Measurements from ENCODE around the gene FHOD3. TPM values are rescaled to one million over a fixed set of nuclear protein-coding genes. Genes with fewer than 3 reads are reported as not detected.

Gene FHOD3
- total and polyA plus RNA-seq, 10 donors: 1.2 to 2.7 (median 1.9) TPM

- no peak for DNase-seq
- Histone ChIP-seq H3K27me3 (replicated peaks in 1 of 7) (peaks cover 0 to 8% (median 0%) of the 10 kb centered on the region in 7 donors), H3K36me3 (no peaks in the 10 kb centered on the region), H3K4me3 (no peak overlapping the region), H3K9me3 (no peaks in the 10 kb centered on the region), H3K27ac (no peak overlapping the region), H3K4me1 (no peaks in the 10 kb centered on the region)
- intact Hi-C loops (cut with DNase I; ENCODE audit: low total_unique reads): no loop called here
- WGBS, 5 donors: 89 to 100% (median 95%) methylated on average over 1 of the region's 1 CpG
- TF ChIP-seq POLR2A (IDR thresholded peaks at IDR 0.05) (no peak), POLR2AphosphoS5 (IDR thresholded peaks at IDR 0.05) (no peak)
- TF ChIP-seq, protein P1, sequence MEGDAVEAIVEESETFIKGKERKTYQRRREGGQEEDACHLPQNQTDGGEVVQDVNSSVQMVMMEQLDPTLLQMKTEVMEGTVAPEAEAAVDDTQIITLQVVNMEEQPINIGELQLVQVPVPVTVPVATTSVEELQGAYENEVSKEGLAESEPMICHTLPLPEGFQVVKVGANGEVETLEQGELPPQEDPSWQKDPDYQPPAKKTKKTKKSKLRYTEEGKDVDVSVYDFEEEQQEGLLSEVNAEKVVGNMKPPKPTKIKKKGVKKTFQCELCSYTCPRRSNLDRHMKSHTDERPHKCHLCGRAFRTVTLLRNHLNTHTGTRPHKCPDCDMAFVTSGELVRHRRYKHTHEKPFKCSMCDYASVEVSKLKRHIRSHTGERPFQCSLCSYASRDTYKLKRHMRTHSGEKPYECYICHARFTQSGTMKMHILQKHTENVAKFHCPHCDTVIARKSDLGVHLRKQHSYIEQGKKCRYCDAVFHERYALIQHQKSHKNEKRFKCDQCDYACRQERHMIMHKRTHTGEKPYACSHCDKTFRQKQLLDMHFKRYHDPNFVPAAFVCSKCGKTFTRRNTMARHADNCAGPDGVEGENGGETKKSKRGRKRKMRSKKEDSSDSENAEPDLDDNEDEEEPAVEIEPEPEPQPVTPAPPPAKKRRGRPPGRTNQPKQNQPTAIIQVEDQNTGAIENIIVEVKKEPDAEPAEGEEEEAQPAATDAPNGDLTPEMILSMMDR (IDR thresholded peaks at IDR 0.05 in 8 of 11, conservative IDR thresholded peaks at IDR 0.05 in 3 of 11): no peak
Observed at GRCh38 chr18:36275561-36275960, 22.0 kb upstream of the FHOD3 start.

- 67 to 83% (median 71%) methylated on average over 3 of the region's 3 CpGs for WGBS, 5 donors
- TF ChIP-seq, protein P1 (IDR thresholded peaks at IDR 0.05 in 8 of 11, conservative IDR thresholded peaks at IDR 0.05 in 3 of 11): no peak
- TF ChIP-seq POLR2A (IDR thresholded peaks at IDR 0.05): no peak
- TF ChIP-seq POLR2AphosphoS5 (IDR thresholded peaks at IDR 0.05): no peak
Observed at GRCh38 chr18:36279001-36279400, 18.5 kb upstream of the FHOD3 start.

GRCh38 chr18:36281936-36282335 lies 15.6 kb upstream of the FHOD3 start:
- WGBS, 5 donors: 42 to 68% (median 57%) methylated on average over 3 of the region's 3 CpGs
- DNase-seq: no peak
- TF ChIP-seq POLR2A (IDR thresholded peaks at IDR 0.05) (no peak), POLR2AphosphoS5 (IDR thresholded peaks at IDR 0.05) (no peak)
- TF ChIP-seq, protein P1 (IDR thresholded peaks at IDR 0.05 in 8 of 11, conservative IDR thresholded peaks at IDR 0.05 in 3 of 11): no peak
- H3K4me3 ChIP-seq: no peak overlapping the region
- no peaks in the 10 kb centered on the region for H3K4me1 ChIP-seq
- no peaks in the 10 kb centered on the region for H3K36me3 ChIP-seq
- H3K27me3 ChIP-seq (replicated peaks in 1 of 7): peaks cover 0 to 41% (median 0%) of the 10 kb centered on the region in 7 donors
- no peaks in the 10 kb centered on the region for H3K9me3 ChIP-seq
- no peak overlapping the region for H3K27ac ChIP-seq
- intact Hi-C loops (cut with DNase I; ENCODE audit: low total_unique reads): loop anchor here (5.0 to 10.0 kb wide), 3 partner anchors 185 to 527 kb away; no protein-coding TSS in a partner anchor

More at GRCh38 chr18:36279001-36279400, 18.5 kb upstream of the FHOD3 start:
- no peak overlapping the region for H3K4me3 ChIP-seq
- H3K4me1 ChIP-seq: no peaks in the 10 kb centered on the region
- H3K36me3 ChIP-seq: no peaks in the 10 kb centered on the region
- intact Hi-C loops (cut with DNase I; ENCODE audit: low total_unique reads): no loop called here
- H3K9me3 ChIP-seq: no peaks in the 10 kb centered on the region
- no peak overlapping the region for H3K27ac ChIP-seq
- H3K27me3 ChIP-seq (replicated peaks in 1 of 7): peaks cover 0 to 30% (median 0%) of the 10 kb centered on the region in 7 donors
- no peak for DNase-seq

DNA sequence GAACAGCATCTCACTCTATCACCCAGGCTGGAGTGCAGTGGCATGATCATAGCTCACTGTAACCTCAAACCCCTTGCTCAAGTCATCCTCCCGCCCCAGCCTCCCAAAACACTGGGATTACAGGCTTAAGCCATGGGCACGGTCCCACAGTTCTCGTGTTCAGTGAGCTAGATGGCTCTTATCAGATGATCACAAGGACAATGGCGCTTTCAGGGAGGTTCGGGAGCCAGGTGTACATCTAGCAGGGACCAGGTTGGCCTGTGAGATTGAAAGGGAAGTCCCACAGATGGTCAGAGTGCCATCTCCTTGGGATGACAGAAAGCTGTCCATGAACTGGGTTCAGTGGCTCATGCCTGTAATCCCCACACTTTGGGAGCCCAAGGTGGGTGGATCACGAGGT lies 14.1 kb upstream of the FHOD3 start:
- H3K4me3 ChIP-seq: no peak overlapping the region
- TF ChIP-seq, protein P1 (IDR thresholded peaks at IDR 0.05 in 8 of 11, conservative IDR thresholded peaks at IDR 0.05 in 3 of 11): no peak
- TF ChIP-seq POLR2AphosphoS5 (IDR thresholded peaks at IDR 0.05): no peak
- no peak for TF ChIP-seq POLR2A (IDR thresholded peaks at IDR 0.05)
- H3K9me3 ChIP-seq: peaks cover 0 to 3% (median 0%) of the 10 kb centered on the region in 8 donors
- H3K27ac ChIP-seq: no peak overlapping the region
- WGBS, 5 donors: 71 to 90% (median 75%) methylated on average over 6 of the region's 6 CpGs
- H3K27me3 ChIP-seq (replicated peaks in 1 of 7): peaks cover 0 to 48% (median 0%) of the 10 kb centered on the region in 7 donors
- H3K36me3 ChIP-seq: no peaks in the 10 kb centered on the region
- intact Hi-C loops (cut with DNase I; ENCODE audit: low total_unique reads): loop anchor here (5.0 to 10.0 kb wide), 3 partner anchors 186 to 529 kb away; no protein-coding TSS in a partner anchor
- no peaks in the 10 kb centered on the region for H3K4me1 ChIP-seq
- DNase-seq: no peak

Measured in spleen (tissue), 11 donors.